Testis (tissue), 3 donors: Measurements from ENCODE around the gene TLN1. TPM values are rescaled to one million over a fixed set of nuclear protein-coding genes. Genes with fewer than 3 reads are reported as not detected.

Source experiments
- DNase-seq: peaks from one replicate; pipeline ENCODE4 v3.0.0-alpha.2; 2019
- H3K27ac ChIP-seq, 2 donors: fragments of 200-600 bp; sonication (generic); one replicate each; pipeline ENCODE4 v1.5.1; 2019
- H3K27me3 ChIP-seq: fragments of 200-600 bp; sonication (generic); one replicate; pipeline ENCODE4 v1.5.1; 2019
- H3K36me3 ChIP-seq: fragments of 200-600 bp; sonication (generic); one replicate; pipeline ENCODE4 v1.5.1; 2017; ENCODE audit warnings: low read depth; ENCODE audit errors: missing control alignments
- H3K4me1 ChIP-seq: fragments of 200-600 bp; sonication (generic); one replicate; pipeline ENCODE4 v1.5.1; 2019
- H3K4me3 ChIP-seq, 2 donors: fragments of 200-600 bp; sonication (generic); one replicate each; pipeline ENCODE4 v1.5.1; 2017 to 2019
- H3K9me3 ChIP-seq: fragments of 200-600 bp; sonication (generic); one replicate; pipeline ENCODE4 v1.5.1; 2017
- POLR2A ChIP-seq: fragments of 450-650 bp; IDR thresholded peaks from one replicate; pipeline ENCODE4 v1.6.1; 2017; ENCODE audit warnings: antibody characterized with exemption, mild to moderate bottlenecking, moderate library complexity
- WGBS, 2 donors: methylation state at CpG; one replicate each; pipeline ENCODE4 v1.1.5; 2018; 5-methylcytosine and 5-hydroxymethylcytosine counted together
- intact Hi-C: fragments of 100-400 bp; cut with DNase I; formaldehyde crosslinking; loops from one replicate; pipeline ENCODE4 v1.15.1; 2023; ENCODE audit warnings: low total_unique reads
- polyA plus RNA-seq: library from polyadenylated mRNA; stranded (reverse); fragments of 350-450 nt; fragmentation: Illumina TruSeq; extraction: RNeasy Lipid Tissue Mini Kit (QIAGEN cat#74804); gene quantifications from one replicate; pipeline ENCODE4 v1.2.3, GENCODE V29; 2014; ENCODE audit warnings: low read depth, low replicate concordance; ENCODE audit not compliant: insufficient read depth
- total RNA-seq, 2 donors: library from RNA; depleted of rRNA; stranded (reverse); fragments of >200 nt; gene quantifications; one replicate each; pipeline ENCODE4 v1.2.3, GENCODE V29; 2016
- TF ChIP-seq, protein P1 (sequence below), 3 experiments: fragments of 450-650 bp in 2 of 3; fragments of 200-600 bp in 1 of 3; sonication (generic) in 1 of 3; IDR thresholded peaks; one replicate each; pipeline ENCODE4 v1.5.1; 2016 to 2019; ENCODE audit warnings: antibody characterized with exemption in 3 of 3, mild to moderate bottlenecking in 2 of 3, moderate library complexity in 1 of 3

The TLN1 gene
- total and polyA plus RNA-seq, 3 donors from 2014 or later, result 134 to 201 (median 171) TPM

DNA sequence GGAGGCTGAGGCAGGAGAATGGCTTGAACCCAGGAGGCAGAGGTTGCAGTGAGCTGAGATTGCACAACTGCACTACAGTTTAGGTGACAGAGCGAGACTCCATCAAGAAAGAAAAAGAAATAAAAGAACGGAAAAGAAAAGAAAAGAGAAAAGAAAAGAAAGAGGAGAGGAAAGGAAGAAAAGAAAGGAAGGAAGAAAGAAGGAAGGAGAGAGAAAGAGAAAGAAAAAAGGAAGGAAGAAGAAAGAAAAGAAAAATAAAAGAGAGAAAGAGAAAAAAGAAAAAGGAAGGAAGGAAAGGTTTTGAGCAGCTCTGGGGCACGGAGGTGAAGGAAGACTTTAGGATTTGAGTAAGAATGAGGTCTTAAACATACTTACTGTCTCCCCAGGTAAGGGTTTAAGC lies 18.4 kb downstream of the TLN1 start:
- 88 to 90% methylated on average over 3 of the region's 3 CpGs for WGBS, 2 donors

DNA sequence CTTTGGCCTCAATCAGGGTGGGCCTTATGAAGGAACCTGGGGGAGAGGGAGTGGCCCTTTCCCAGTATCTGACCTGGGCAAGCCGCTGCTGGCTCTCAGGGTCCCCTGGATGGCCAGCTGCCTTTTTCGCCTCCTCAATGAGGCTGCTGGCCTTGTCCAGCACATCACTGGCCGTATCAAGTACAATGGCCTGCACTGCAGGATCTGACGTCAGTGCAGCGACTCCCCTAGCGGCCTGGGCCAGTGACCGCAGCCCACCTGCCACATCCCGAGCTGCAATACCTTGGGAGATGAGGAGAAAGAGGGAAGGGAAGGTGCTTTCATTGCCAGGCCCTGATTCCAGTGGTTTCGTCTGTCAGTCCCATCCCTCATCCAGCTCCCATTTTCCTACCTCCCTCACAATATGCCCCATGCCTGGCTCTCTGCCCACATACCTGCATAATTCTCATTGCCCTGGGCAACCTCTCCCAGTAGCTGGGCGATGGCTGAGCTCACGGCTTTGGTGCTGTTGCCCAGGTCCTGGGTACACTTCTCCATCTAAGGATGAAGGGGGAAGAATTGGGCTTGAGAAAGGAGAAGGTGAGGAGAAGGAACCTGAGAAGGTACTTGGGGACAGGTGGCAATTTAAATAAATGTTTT lies 19.1 kb downstream of the TLN1 start:
- H3K27ac ChIP-seq, result no peak overlapping the region
- no peak for TF ChIP-seq POLR2A
- TF ChIP-seq, protein P1, sequence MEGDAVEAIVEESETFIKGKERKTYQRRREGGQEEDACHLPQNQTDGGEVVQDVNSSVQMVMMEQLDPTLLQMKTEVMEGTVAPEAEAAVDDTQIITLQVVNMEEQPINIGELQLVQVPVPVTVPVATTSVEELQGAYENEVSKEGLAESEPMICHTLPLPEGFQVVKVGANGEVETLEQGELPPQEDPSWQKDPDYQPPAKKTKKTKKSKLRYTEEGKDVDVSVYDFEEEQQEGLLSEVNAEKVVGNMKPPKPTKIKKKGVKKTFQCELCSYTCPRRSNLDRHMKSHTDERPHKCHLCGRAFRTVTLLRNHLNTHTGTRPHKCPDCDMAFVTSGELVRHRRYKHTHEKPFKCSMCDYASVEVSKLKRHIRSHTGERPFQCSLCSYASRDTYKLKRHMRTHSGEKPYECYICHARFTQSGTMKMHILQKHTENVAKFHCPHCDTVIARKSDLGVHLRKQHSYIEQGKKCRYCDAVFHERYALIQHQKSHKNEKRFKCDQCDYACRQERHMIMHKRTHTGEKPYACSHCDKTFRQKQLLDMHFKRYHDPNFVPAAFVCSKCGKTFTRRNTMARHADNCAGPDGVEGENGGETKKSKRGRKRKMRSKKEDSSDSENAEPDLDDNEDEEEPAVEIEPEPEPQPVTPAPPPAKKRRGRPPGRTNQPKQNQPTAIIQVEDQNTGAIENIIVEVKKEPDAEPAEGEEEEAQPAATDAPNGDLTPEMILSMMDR (IDR thresholded peaks at IDR 0.05), result no peak

More for the DNA sequence above, 18.4 kb downstream of the TLN1 start:
- no peaks in the 10 kb centered on the region for H3K27me3 ChIP-seq
- no peak overlapping the region for H3K27ac ChIP-seq
- H3K36me3 ChIP-seq, result no peaks in the 10 kb centered on the region
- DNase-seq, result no peak
- intact Hi-C loops, result no loop called here
- TF ChIP-seq POLR2A, result no peak
- TF ChIP-seq, protein P1 (IDR thresholded peaks at IDR 0.05), result no peak
- no peak overlapping the region for H3K4me3 ChIP-seq
- H3K4me1 ChIP-seq, result no peaks in the 10 kb centered on the region
- H3K9me3 ChIP-seq, result no peaks in the 10 kb centered on the region

DNA sequence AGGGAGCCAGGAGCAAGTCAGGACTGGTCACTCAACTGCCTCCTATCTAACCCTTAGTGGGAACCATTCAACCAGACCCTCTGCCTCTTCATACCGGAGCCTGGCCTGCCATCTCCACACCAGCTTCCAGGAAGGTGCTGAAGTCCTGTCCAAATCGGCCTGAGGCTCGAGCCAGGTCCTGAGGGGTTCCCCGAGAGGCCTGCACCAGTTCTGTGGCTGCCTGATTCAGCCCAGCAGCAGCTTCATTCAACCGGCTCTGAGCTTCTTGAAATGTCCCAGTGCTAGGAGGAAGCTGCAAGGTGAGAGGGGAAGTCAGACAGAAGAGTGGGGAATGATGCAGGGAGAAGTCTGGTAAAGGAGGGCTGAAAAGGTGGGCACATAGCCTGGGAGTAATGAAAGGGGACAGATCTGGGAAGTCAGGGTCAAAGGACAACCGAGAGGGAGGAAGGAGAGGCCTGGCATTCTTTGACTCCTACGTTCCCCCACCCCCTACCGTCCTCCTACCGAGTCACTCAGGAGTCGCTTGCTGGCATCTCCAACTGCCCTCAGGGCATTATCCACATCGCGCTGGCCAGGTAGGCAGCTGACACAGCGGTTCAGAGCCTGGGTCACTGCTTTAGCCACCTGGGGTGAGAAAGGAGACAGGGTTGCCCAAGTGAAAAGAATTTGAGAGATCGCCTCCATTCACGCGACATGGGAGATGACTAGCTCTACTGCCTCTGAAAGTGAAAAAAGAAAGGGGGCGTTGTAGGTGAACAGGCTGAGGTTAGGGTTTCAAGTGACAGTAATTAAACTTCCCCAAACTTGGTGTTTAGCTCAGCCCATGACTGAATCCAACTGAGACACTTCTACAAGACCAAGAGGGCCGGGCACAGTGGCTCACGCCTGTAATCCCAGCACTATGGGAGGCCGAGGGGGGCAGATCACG lies 20.2 kb downstream of the TLN1 start:
- no peaks in the 10 kb centered on the region for H3K9me3 ChIP-seq
- no peak overlapping the region for H3K27ac ChIP-seq
- H3K4me1 ChIP-seq, result no peaks in the 10 kb centered on the region
- no peak for DNase-seq
- no peak overlapping the region for H3K4me3 ChIP-seq
- TF ChIP-seq, protein P1 (IDR thresholded peaks at IDR 0.05), result no peak
- no peak for TF ChIP-seq POLR2A
- intact Hi-C loops, result no loop called here
- 95% methylated on average over 19 to 21 of the region's 21 CpGs for WGBS, 2 donors
- H3K36me3 ChIP-seq, result no peaks in the 10 kb centered on the region
- H3K27me3 ChIP-seq, result no peaks in the 10 kb centered on the region

More for the DNA sequence above, 19.1 kb downstream of the TLN1 start:
- WGBS, 2 donors, result 93 to 97% methylated on average over 3 to 11 of the region's 11 CpGs
- no peaks in the 10 kb centered on the region for H3K9me3 ChIP-seq
- intact Hi-C loops, result no loop called here
- H3K4me1 ChIP-seq, result no peaks in the 10 kb centered on the region
- H3K4me3 ChIP-seq, result no peak overlapping the region
- no peak for DNase-seq
- no peaks in the 10 kb centered on the region for H3K36me3 ChIP-seq
- H3K27me3 ChIP-seq, result no peaks in the 10 kb centered on the region

DNA sequence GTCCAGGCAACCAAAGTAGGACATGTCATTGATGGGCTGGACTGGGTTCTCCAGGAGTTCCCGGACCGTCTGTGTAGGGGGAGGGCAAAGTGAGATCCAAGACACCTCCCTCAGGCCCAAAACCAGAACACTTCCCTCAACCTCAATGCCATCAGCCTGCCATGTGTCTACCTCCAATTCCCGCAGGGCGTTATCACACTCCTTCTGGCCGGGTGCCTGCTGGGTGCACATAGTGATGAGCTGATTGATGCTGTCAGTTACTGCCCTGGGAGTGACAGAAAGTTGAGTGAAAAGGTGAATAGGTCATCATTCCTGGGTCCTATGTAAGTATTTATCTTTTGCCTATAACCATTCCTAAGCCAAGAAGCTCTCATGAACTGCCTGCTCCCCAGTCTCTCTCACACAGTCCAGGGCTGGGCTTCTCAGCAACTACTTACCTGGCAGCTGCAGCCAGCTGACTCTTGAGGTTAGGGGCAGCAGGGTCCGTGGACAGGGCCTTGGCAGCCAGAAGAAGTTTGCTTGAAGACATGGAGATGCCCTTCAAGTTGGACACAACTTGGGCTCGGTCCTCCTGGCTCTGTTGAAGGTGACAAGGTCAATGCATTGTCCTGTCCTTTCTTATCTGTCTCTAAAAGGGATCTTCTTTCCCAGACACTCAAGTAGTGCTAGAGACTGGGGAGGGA lies 21.0 kb downstream of the TLN1 start:
- no peaks in the 10 kb centered on the region for H3K36me3 ChIP-seq
- H3K27me3 ChIP-seq, result no peaks in the 10 kb centered on the region
- H3K4me1 ChIP-seq, result no peaks in the 10 kb centered on the region
- TF ChIP-seq POLR2A, result no peak
- TF ChIP-seq, protein P1 (IDR thresholded peaks at IDR 0.05), result no peak
- H3K27ac ChIP-seq, result no peak overlapping the region
- H3K9me3 ChIP-seq, result no peaks in the 10 kb centered on the region
- WGBS, 2 donors, result 68 to 69% methylated on average over 7 of the region's 7 CpGs
- H3K4me3 ChIP-seq, result no peak overlapping the region
- intact Hi-C loops, result no loop called here
- DNase-seq, result no peak
